Hepatocyte (in vitro differentiated cells): Measurements from ENCODE around the gene THAP8. TPM values are rescaled to one million over a fixed set of nuclear protein-coding genes. Genes with fewer than 3 reads are reported as not detected.

ENCODE experiments used
- DNase-seq: peaks from one replicate; pipeline ENCODE4 v3.0.0-alpha.2; 2016; ENCODE audit warnings: low spot score
- H2AFZ ChIP-seq: fragments of 200-600 bp; sonication (generic); 2 replicates; pipeline ENCODE4 v1.6.0; 2016; ENCODE audit warnings: antibody characterized with exemption, mild to moderate bottlenecking
- H3K27ac ChIP-seq: fragments of 200-600 bp; sonication (generic); 2 replicates; pipeline ENCODE4 v1.5.1; 2016; ENCODE audit warnings: mild to moderate bottlenecking
- H3K27me3 ChIP-seq: fragments of 200-600 bp; sonication (generic); 2 replicates; pipeline ENCODE4 v1.6.1; 2016
- H3K36me3 ChIP-seq: fragments of 200-600 bp; sonication (generic); replicated peaks from 2 replicates; pipeline ENCODE4 v1.5.1; 2016; ENCODE audit warnings: low read depth; ENCODE audit not compliant: insufficient read depth
- H3K4me1 ChIP-seq: fragments of 200-600 bp; sonication (generic); 2 replicates; pipeline ENCODE4 v1.5.1; 2016; ENCODE audit warnings: mild to moderate bottlenecking, moderate library complexity; ENCODE audit not compliant: insufficient read depth
- H3K4me2 ChIP-seq: fragments of 200-600 bp; sonication (generic); 2 replicates; pipeline ENCODE4 v1.6.0; 2016
- H3K4me3 ChIP-seq: fragments of 200-600 bp; sonication (generic); 2 replicates; pipeline ENCODE4 v1.5.1; 2016; ENCODE audit warnings: mild to moderate bottlenecking
- H3K79me2 ChIP-seq: fragments of 200-600 bp; sonication (generic); 2 replicates; pipeline ENCODE4 v1.6.0; 2017; ENCODE audit warnings: mild to moderate bottlenecking
- H3K9me2 ChIP-seq: fragments of 200-600 bp; sonication (generic); replicated peaks from 2 replicates; pipeline ENCODE4 v1.6.0; 2017; ENCODE audit warnings: mild to moderate bottlenecking; ENCODE audit not compliant: insufficient read depth
- H3K9me3 ChIP-seq: fragments of 200-600 bp; sonication (generic); 2 replicates; pipeline ENCODE4 v1.5.1; 2016; ENCODE audit warnings: low read depth, mild to moderate bottlenecking
- H4K20me1 ChIP-seq: fragments of 200-600 bp; sonication (generic); 2 replicates; pipeline ENCODE4 v1.6.0; 2016; ENCODE audit warnings: mild to moderate bottlenecking; ENCODE audit not compliant: insufficient read depth, poor library complexity, severe bottlenecking
- EZH2 ChIP-seq: fragments of 200-600 bp; sonication (generic); IDR thresholded peaks from 2 replicates; pipeline ENCODE4 v1.6.1; 2016; ENCODE audit warnings: antibody characterized with exemption, mild to moderate bottlenecking, borderline replicate concordance
- EZH2phosphoT487 ChIP-seq: fragments of 200-600 bp; sonication (generic); IDR thresholded peaks from one replicate; pipeline ENCODE4 v1.6.1; 2018; ENCODE audit warnings: antibody characterized with exemption, mild to moderate bottlenecking, low read depth, moderate library complexity; ENCODE audit not compliant: unreplicated experiment, severe bottlenecking
- WGBS: methylation state at CpG from one replicate; pipeline ENCODE4 v1.1.6; 2016; ENCODE audit warnings: low lambda C conversion rate; ENCODE audit errors: missing lambda C conversion rate; 5-methylcytosine and 5-hydroxymethylcytosine counted together
- polyA plus RNA-seq: library from polyadenylated mRNA; unstranded; fragments of >200 nt; fragmentation: Nextera tagmentation; extraction: Ambion mirVana; gene quantifications from 2 replicates; pipeline ENCODE4 v1.2.1, GENCODE V29; 2016
- total RNA-seq: library from RNA; depleted of rRNA; stranded (reverse); fragments of >200 nt; gene quantifications from 2 replicates; pipeline ENCODE4 v1.2.3, GENCODE V29; 2014
- TF ChIP-seq, protein P1 (sequence below): fragments of 200-600 bp; sonication (generic); IDR thresholded peaks from 2 replicates; pipeline ENCODE4 v1.5.1; 2016; ENCODE audit warnings: antibody characterized with exemption, mild to moderate bottlenecking; ENCODE audit not compliant: poor library complexity

Gene THAP8
- total and polyA plus RNA-seq, 2 experiments from 2014 or later, result 4.5 to 23.1 TPM

DNA sequence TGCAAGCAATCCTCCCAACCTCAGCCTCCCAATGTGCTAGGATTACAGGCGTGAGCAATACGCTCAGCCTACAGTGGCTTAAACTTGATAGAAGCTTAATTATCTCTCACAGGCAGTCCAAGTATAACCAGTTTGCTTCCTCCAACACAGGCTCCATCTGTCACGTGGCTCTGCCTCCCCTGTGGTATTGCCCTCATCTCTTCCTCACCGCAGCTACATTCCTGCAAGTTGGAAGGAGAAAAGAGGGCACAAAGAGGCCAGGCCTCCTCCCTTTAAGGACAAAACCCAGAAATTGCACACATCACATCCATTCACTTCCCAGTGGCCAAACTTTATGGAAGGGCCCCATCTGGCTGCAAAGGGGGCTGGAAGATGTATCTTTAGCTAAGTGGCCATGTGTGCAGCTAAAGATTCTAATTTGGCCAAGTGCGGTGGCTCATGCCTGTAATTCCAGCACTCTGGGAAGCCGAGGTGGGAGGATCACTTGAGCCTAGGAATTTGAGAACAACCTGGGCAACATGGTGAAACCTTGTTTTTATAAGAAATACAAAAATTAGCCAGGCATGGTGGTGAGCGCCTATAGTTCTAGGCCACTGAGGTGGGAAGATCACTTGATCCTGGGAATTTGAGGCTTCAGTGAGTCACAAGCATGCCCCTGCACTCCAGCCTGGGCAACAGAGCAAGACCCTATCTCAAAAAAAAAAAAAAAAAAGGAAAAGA, 62.2 kb downstream of the THAP8 start:
- 80% methylated on average over 7 of the region's 7 CpGs for WGBS
- H2AFZ ChIP-seq, result no peak overlapping the region
- TF ChIP-seq EZH2phosphoT487 (no peak), EZH2 (no peak)
- TF ChIP-seq, protein P1, sequence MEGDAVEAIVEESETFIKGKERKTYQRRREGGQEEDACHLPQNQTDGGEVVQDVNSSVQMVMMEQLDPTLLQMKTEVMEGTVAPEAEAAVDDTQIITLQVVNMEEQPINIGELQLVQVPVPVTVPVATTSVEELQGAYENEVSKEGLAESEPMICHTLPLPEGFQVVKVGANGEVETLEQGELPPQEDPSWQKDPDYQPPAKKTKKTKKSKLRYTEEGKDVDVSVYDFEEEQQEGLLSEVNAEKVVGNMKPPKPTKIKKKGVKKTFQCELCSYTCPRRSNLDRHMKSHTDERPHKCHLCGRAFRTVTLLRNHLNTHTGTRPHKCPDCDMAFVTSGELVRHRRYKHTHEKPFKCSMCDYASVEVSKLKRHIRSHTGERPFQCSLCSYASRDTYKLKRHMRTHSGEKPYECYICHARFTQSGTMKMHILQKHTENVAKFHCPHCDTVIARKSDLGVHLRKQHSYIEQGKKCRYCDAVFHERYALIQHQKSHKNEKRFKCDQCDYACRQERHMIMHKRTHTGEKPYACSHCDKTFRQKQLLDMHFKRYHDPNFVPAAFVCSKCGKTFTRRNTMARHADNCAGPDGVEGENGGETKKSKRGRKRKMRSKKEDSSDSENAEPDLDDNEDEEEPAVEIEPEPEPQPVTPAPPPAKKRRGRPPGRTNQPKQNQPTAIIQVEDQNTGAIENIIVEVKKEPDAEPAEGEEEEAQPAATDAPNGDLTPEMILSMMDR, result no peak
- no peaks in the 10 kb centered on the region for H4K20me1 ChIP-seq
- no peaks in the 10 kb centered on the region for H3K9me2 ChIP-seq
- no peak for DNase-seq
- H3K4me1 ChIP-seq, result no peaks in the 10 kb centered on the region
- peaks cover 10% of the 10 kb centered on the region for H3K27me3 ChIP-seq
- no peaks in the 10 kb centered on the region for H3K9me3 ChIP-seq
- H3K4me3 ChIP-seq, result no peak overlapping the region
- H3K36me3 ChIP-seq, result no peaks in the 10 kb centered on the region
- H3K4me2 ChIP-seq, result no peak overlapping the region
- H3K27ac ChIP-seq, result no peak overlapping the region
- peaks cover 17% of the 10 kb centered on the region for H3K79me2 ChIP-seq

DNA sequence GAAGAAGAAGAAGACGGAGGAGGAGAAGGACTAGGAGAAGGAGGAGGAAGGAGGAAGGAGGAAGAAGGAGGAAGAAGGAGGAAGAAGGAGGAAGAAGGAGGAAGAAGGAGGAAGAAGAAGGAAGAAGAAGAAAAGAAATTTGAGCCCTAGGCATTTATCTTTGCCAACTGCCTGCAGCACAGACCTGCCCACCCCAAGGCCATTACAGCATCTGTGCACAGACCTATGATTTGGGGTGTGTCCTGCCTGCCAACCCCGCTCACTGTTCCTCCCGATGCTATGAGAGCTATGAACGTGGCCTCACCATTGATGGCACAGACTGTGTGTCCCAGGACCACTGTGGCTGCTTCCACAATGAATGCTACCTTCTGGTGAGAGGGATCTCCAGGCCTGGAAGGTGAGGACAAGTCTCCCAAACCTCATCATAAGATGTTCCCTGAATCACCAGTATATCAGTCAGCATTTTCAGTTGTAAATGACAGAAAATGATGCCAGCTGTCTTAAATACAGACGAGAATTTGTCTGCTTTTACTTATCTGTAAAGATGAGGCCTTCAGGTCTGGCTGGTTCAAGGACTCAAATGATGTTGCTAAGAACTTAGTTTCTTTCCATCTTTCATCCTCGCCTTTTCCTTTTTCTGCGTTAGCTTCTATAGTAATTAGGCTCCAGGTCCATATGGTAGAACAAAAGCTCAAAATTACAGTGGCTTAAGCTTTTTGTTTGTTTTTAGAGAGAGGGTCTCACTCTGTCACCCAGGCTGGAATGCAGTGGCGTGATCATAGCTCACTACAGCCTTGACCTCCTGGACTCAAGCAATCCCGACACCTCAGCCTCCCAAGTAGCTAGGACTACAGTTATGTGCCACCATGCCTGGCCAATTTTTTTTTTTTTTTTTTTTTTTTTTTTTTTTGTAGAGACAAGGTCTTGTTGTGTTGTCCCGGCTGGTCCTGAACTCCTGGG, 63.0 kb downstream of the THAP8 start:
- 75% methylated on average over 9 of the region's 10 CpGs for WGBS

DNA sequence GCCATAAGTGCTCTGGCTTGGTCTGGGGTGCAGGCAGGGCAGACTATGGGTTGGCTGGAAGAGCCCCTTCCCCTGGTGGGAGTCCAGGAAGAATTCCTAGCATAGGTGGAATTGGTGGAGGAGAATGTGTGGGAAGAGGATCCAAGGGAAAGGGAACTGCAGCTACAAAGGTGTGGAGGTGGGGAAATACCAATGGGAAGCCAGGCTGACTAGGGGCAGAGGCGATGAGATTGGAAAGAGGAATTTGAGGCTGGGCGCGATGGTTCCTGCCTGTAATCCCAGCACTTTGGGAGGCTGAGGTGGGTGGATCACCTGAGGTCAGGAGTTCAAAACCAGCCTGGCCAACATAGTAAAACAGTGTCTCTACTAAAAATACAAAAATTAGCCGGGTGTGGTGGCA, 63.9 kb downstream of the THAP8 start:
- Histone ChIP-seq H4K20me1 (no peaks in the 10 kb centered on the region), H3K9me2 (no peaks in the 10 kb centered on the region), H3K9me3 (no peaks in the 10 kb centered on the region), H3K36me3 (no peaks in the 10 kb centered on the region), H2AFZ (no peak overlapping the region), H3K4me2 (no peak overlapping the region), H3K4me1 (no peaks in the 10 kb centered on the region), H3K79me2 (no peaks in the 10 kb centered on the region), H3K4me3 (no peak overlapping the region), H3K27me3 (peaks cover 26% of the 10 kb centered on the region), H3K27ac (no peak overlapping the region)
- TF ChIP-seq EZH2phosphoT487 (no peak), EZH2 (no peak)
- TF ChIP-seq, protein P1, result no peak
- DNase-seq, result no peak
- 91% methylated on average over 4 of the region's 4 CpGs for WGBS

More for the DNA sequence above, 63.0 kb downstream of the THAP8 start:
- H3K9me3 ChIP-seq, result no peaks in the 10 kb centered on the region
- no peak for DNase-seq
- H3K4me3 ChIP-seq, result no peak overlapping the region
- TF ChIP-seq EZH2 (no peak), EZH2phosphoT487 (no peak)
- TF ChIP-seq, protein P1, result no peak
- H3K27ac ChIP-seq, result no peak overlapping the region
- no peaks in the 10 kb centered on the region for H3K4me1 ChIP-seq
- peaks cover 8% of the 10 kb centered on the region for H3K79me2 ChIP-seq
- peaks cover 18% of the 10 kb centered on the region for H3K27me3 ChIP-seq
- H3K36me3 ChIP-seq, result no peaks in the 10 kb centered on the region
- no peaks in the 10 kb centered on the region for H3K9me2 ChIP-seq
- no peaks in the 10 kb centered on the region for H4K20me1 ChIP-seq
- H3K4me2 ChIP-seq, result no peak overlapping the region
- H2AFZ ChIP-seq, result no peak overlapping the region
